Subcutaneous abdominal adipose tissue (tissue), 5 donors: ENCODE results near the gene CEP78.

Experiments
- H3K27ac ChIP-seq: one replicate; pipeline ENCODE4 v1.7.0; 2013; ENCODE audit warnings: low read depth, mild to moderate bottlenecking, inconsistent platforms, low read length, moderate library complexity
- H3K27me3 ChIP-seq, 5 donors: one replicate each; pipeline ENCODE4 v1.7.0; 2013; ENCODE audit warnings: low read length in 5 of 5, inconsistent platforms in 1 of 5; ENCODE audit not compliant: control insufficient read depth in 5 of 5, insufficient read depth in 4 of 5
- H3K36me3 ChIP-seq, 5 donors: one replicate each; pipeline ENCODE4 v1.7.0; 2013; ENCODE audit warnings: low read length in 5 of 5; ENCODE audit not compliant: control insufficient read depth in 5 of 5, insufficient read depth in 5 of 5
- H3K4me1 ChIP-seq, 5 donors: one replicate each; pipeline ENCODE4 v1.7.0; 2013; ENCODE audit warnings: low read length in 5 of 5, mild to moderate bottlenecking in 3 of 5, moderate library complexity in 1 of 5; ENCODE audit not compliant: control insufficient read depth in 5 of 5, insufficient read depth in 5 of 5
- H3K4me3 ChIP-seq, 5 donors: one replicate each; pipeline ENCODE4 v1.7.0; 2013; ENCODE audit warnings: low read length in 5 of 5, low read depth in 1 of 5
- H3K9ac ChIP-seq, 5 donors: one replicate each; pipeline ENCODE4 v1.7.0; 2013; ENCODE audit warnings: low read length in 5 of 5, mild to moderate bottlenecking in 4 of 5, moderate library complexity in 3 of 5
- H3K9me3 ChIP-seq, 5 donors: one replicate each; pipeline ENCODE4 v1.7.0; 2013; ENCODE audit warnings: low read length in 5 of 5; ENCODE audit not compliant: control insufficient read depth in 5 of 5
- donor health status: healthy.
- donor health status: healthy.
- donor health status: healthy.
- donor health status: healthy.
- donor health status: healthy.

The CEP78 gene

GRCh38 chr9:78314550-78314949 is 78.7 kb downstream of the CEP78 start:
- no peaks in the 10 kb centered on the region for H3K27me3 ChIP-seq
- no peak overlapping the region for H3K9ac ChIP-seq
- no peak overlapping the region for H3K4me3 ChIP-seq
- peaks cover 0 to 2% (median 0%) of the 10 kb centered on the region in 5 donors for H3K36me3 ChIP-seq
- H3K27ac ChIP-seq, result no peak overlapping the region
- peaks cover 4 to 35% (median 30%) of the 10 kb centered on the region in 5 donors for H3K4me1 ChIP-seq
- no peaks in the 10 kb centered on the region for H3K9me3 ChIP-seq

GRCh38 chr9:78314953-78315870 is 79.3 kb downstream of the CEP78 start:
- H3K9me3 ChIP-seq, result no peaks in the 10 kb centered on the region
- peaks cover 0 to 2% (median 0%) of the 10 kb centered on the region in 5 donors for H3K36me3 ChIP-seq

GRCh38 chr9:78316166-78316892 is 80.5 kb downstream of the CEP78 start:
- Histone ChIP-seq H3K9me3 (no peaks in the 10 kb centered on the region), H3K9ac (no peak overlapping the region), H3K4me1 (peaks cover 5 to 46% (median 43%) of the 10 kb centered on the region in 5 donors), H3K27me3 (no peaks in the 10 kb centered on the region), H3K36me3 (peaks cover 0 to under 1% (median 0%) of the 10 kb centered on the region in 5 donors), H3K27ac (no peak overlapping the region), H3K4me3 (no peak overlapping the region)

More at GRCh38 chr9:78314953-78315870, 79.3 kb downstream of the CEP78 start:
- H3K4me1 ChIP-seq, result peaks cover 4 to 37% (median 36%) of the 10 kb centered on the region in 5 donors
- H3K9ac ChIP-seq, result peak overlapping the region in 1 of 5 donors; percentile 37
- H3K27ac ChIP-seq, result no peak overlapping the region
- no peak overlapping the region for H3K4me3 ChIP-seq
- H3K27me3 ChIP-seq, result no peaks in the 10 kb centered on the region

GRCh38 chr9:78319197-78320029 is 83.5 kb downstream of the CEP78 start:
- H3K36me3 ChIP-seq, result no peaks in the 10 kb centered on the region
- H3K27ac ChIP-seq, result no peak overlapping the region
- peaks cover 5 to 49% (median 46%) of the 10 kb centered on the region in 5 donors for H3K4me1 ChIP-seq
- H3K27me3 ChIP-seq, result no peaks in the 10 kb centered on the region
- H3K9ac ChIP-seq, result no peak overlapping the region
- H3K4me3 ChIP-seq, result peak overlapping the region in 1 of 5 donors; percentile 42
- H3K9me3 ChIP-seq, result no peaks in the 10 kb centered on the region

GRCh38 chr9:78320030-78320693 is 84.3 kb downstream of the CEP78 start:
- Histone ChIP-seq H3K4me3 (no peak overlapping the region), H3K36me3 (no peaks in the 10 kb centered on the region), H3K27me3 (no peaks in the 10 kb centered on the region), H3K9ac (no peak overlapping the region), H3K27ac (no peak overlapping the region), H3K9me3 (no peaks in the 10 kb centered on the region), H3K4me1 (peaks cover 5 to 51% (median 47%) of the 10 kb centered on the region in 5 donors)

GRCh38 chr9:78320875-78321496 is 85.1 kb downstream of the CEP78 start:
- H3K36me3 ChIP-seq, result no peaks in the 10 kb centered on the region
- no peak overlapping the region for H3K9ac ChIP-seq
- H3K9me3 ChIP-seq, result no peaks in the 10 kb centered on the region
- no peak overlapping the region for H3K4me3 ChIP-seq
- no peaks in the 10 kb centered on the region for H3K27me3 ChIP-seq
- H3K4me1 ChIP-seq, result peaks cover 5 to 50% (median 44%) of the 10 kb centered on the region in 5 donors
- H3K27ac ChIP-seq, result no peak overlapping the region

- no peak overlapping the region for H3K27ac ChIP-seq
Measured at GRCh38 chr9:78321505-78321904, 85.6 kb downstream of the CEP78 start.

GRCh38 chr9:78324068-78324650 is 88.3 kb downstream of the CEP78 start:
- H3K4me1 ChIP-seq, result peaks cover 5 to 34% (median 29%) of the 10 kb centered on the region in 5 donors
- H3K27ac ChIP-seq, result no peak overlapping the region
- no peaks in the 10 kb centered on the region for H3K27me3 ChIP-seq

More at GRCh38 chr9:78321505-78321904, 85.6 kb downstream of the CEP78 start:
- no peaks in the 10 kb centered on the region for H3K27me3 ChIP-seq
- peaks cover 5 to 45% (median 39%) of the 10 kb centered on the region in 5 donors for H3K4me1 ChIP-seq
- H3K4me3 ChIP-seq, result no peak overlapping the region
- no peaks in the 10 kb centered on the region for H3K9me3 ChIP-seq
- no peak overlapping the region for H3K9ac ChIP-seq
- no peaks in the 10 kb centered on the region for H3K36me3 ChIP-seq

More at GRCh38 chr9:78324068-78324650, 88.3 kb downstream of the CEP78 start:
- H3K9ac ChIP-seq, result no peak overlapping the region
- H3K36me3 ChIP-seq, result no peaks in the 10 kb centered on the region
- H3K9me3 ChIP-seq, result no peaks in the 10 kb centered on the region
- H3K4me3 ChIP-seq, result no peak overlapping the region
